CD14-positive monocyte (primary cell): ENCODE results near the gene NTNG1. TPM values are rescaled to one million over a fixed set of nuclear protein-coding genes. Genes with fewer than 3 reads are reported as not detected.

Experiments
- DNase-seq, 3 donors: peaks; one replicate each; pipeline ENCODE4 v3.0.0-alpha.2; 2011 to 2022
- H2AFZ ChIP-seq: 2 replicates; pipeline ENCODE4 v1.6.0; 2012; ENCODE audit warnings: mild to moderate bottlenecking, low read depth, low read length, inconsistent platforms; ENCODE audit not compliant: insufficient read depth, poor library complexity, severe bottlenecking
- H3K27ac ChIP-seq, 2 donors: 1 replicate in 1 of 2; 2 replicates in 1 of 2; pipeline ENCODE4 v1.5.1; 2012 to 2013; ENCODE audit warnings: low read length in 2 of 2, control low read depth in 1 of 2, inconsistent platforms in 1 of 2, low read depth in 1 of 2, mild to moderate bottlenecking in 1 of 2
- H3K27me3 ChIP-seq, 2 donors: one replicate each; pipeline versions ENCODE4 v1.6.0 to v1.6.1; 2011 to 2013; ENCODE audit warnings: low read length in 2 of 2; ENCODE audit not compliant: control insufficient read depth in 2 of 2, insufficient read depth in 2 of 2
- H3K36me3 ChIP-seq, 2 donors: replicated peaks in 1 of 2; 1 replicate in 1 of 2; 2 replicates in 1 of 2; pipeline versions ENCODE4 v1.5.1 to v1.6.1; 2012 to 2013; ENCODE audit warnings: low read length in 2 of 2, control low read depth in 1 of 2, inconsistent platforms in 1 of 2, mild to moderate bottlenecking in 1 of 2; ENCODE audit not compliant: insufficient read depth in 2 of 2, control insufficient read depth in 1 of 2
- H3K4me1 ChIP-seq, 2 donors: 1 replicate in 1 of 2; 2 replicates in 1 of 2; pipeline versions ENCODE4 v1.5.1 to v1.6.1; 2012 to 2013; ENCODE audit warnings: low read length in 2 of 2, control low read depth in 1 of 2, inconsistent platforms in 1 of 2, mild to moderate bottlenecking in 1 of 2, moderate library complexity in 1 of 2; ENCODE audit not compliant: insufficient read depth in 2 of 2, control insufficient read depth in 1 of 2
- H3K4me2 ChIP-seq: replicated peaks from 2 replicates; pipeline ENCODE3; 2012; ENCODE audit warnings: low read length, moderate library complexity, mild to moderate bottlenecking; ENCODE audit not compliant: poor library complexity, severe bottlenecking; ENCODE audit errors: extremely low read depth
- H3K4me3 ChIP-seq, 3 experiments: fragments of 200-600 bp in 1 of 3; sonication (generic) in 1 of 3; replicated peaks in 1 of 3; 1 replicate in 2 of 3; 2 replicates in 1 of 3; pipeline ENCODE4 v1.5.1; 2011 to 2013; ENCODE audit warnings: low read length in 3 of 3, mild to moderate bottlenecking in 3 of 3, control low read depth in 2 of 3, low read depth in 2 of 3, inconsistent platforms in 1 of 3, moderate library complexity in 1 of 3
- H3K79me2 ChIP-seq: 2 replicates; pipeline ENCODE4 v1.6.0; 2012; ENCODE audit warnings: mild to moderate bottlenecking, control low read depth, inconsistent platforms, low read length, moderate library complexity; ENCODE audit not compliant: insufficient read depth
- H3K9ac ChIP-seq: 2 replicates; pipeline ENCODE4 v1.6.0; 2017; ENCODE audit warnings: low read length, mild to moderate bottlenecking; ENCODE audit not compliant: insufficient read depth, poor library complexity, severe bottlenecking
- H3K9me3 ChIP-seq, 2 donors: replicated peaks in 1 of 2; 1 replicate in 1 of 2; 2 replicates in 1 of 2; pipeline versions ENCODE4 v1.5.1 to v1.6.1; 2012 to 2013; ENCODE audit warnings: low read length in 2 of 2, control low read depth in 1 of 2; ENCODE audit not compliant: control insufficient read depth in 1 of 2, insufficient read depth in 1 of 2
- H4K20me1 ChIP-seq: 2 replicates; pipeline ENCODE4 v1.6.0; 2012; ENCODE audit warnings: mild to moderate bottlenecking, low read length, control low read depth, moderate library complexity; ENCODE audit not compliant: insufficient read depth
- H3K27ac Mint-ChIP-seq, 7 donors: one replicate each; pipeline ENCODE4 v1.8.0; 2020; ENCODE audit warnings: mild to moderate bottlenecking in 7 of 7, mixed read lengths in 7 of 7, moderate library complexity in 6 of 7, inconsistent platforms in 2 of 7
- H3K27me3 Mint-ChIP-seq, 3 donors: one replicate each; pipeline ENCODE4 v1.8.0; 2021 to 2022; ENCODE audit warnings: low read depth in 3 of 3, mild to moderate bottlenecking in 3 of 3, mixed read lengths in 3 of 3, moderate library complexity in 3 of 3, inconsistent platforms in 1 of 3
- H3K36me3 Mint-ChIP-seq, 2 donors: one replicate each; pipeline ENCODE4 v1.8.0; 2020; ENCODE audit warnings: mixed read lengths in 2 of 2, inconsistent platforms in 1 of 2, mild to moderate bottlenecking in 1 of 2
- H3K4me1 Mint-ChIP-seq: one replicate; pipeline ENCODE4 v1.8.0; 2020; ENCODE audit warnings: mild to moderate bottlenecking, mixed read lengths
- H3K4me3 Mint-ChIP-seq, 2 donors: one replicate each; pipeline ENCODE4 v1.8.0; 2020; ENCODE audit warnings: mild to moderate bottlenecking in 2 of 2, mixed read lengths in 2 of 2, moderate library complexity in 1 of 2
- H3K9me3 Mint-ChIP-seq, 7 donors: one replicate each; pipeline ENCODE4 v1.8.0; 2020 to 2022; ENCODE audit warnings: mixed read lengths in 7 of 7, mild to moderate bottlenecking in 6 of 7, moderate library complexity in 6 of 7, inconsistent platforms in 2 of 7
- WGBS: methylation state at CpG from one replicate; pipeline ENCODE4 v1.1.5; 2013; ENCODE audit warnings: missing lambda C conversion rate; ENCODE audit not compliant: insufficient coverage; 5-methylcytosine and 5-hydroxymethylcytosine counted together
- intact Hi-C, 2 donors: fragments of 100-400 bp; cut with micrococcal nuclease; formaldehyde crosslinking; loops; one replicate each; pipeline versions ENCODE4 v1.15.0 to v1.15.1; 2023
- polyA plus RNA-seq, 3 donors: library from polyadenylated mRNA; depleted of rRNA in 1 of 3; unstranded in 2 of 3; stranded (reverse) in 1 of 3; fragments of 300-500 nt in 2 of 3; fragments of >200 nt in 1 of 3; fragmentation: Illumina TruSeq in 2 of 3; gene quantifications; 1 replicate in 2 of 3; 2 replicates in 1 of 3; pipeline ENCODE4 v1.2.3, GENCODE V29; 2012 to 2021
- TF ChIP-seq, protein P1 (sequence below): fragments of 200-600 bp; IDR thresholded peaks from one replicate; pipeline ENCODE4 v1.8.0; 2022; ENCODE audit warnings: antibody characterized with exemption, mild to moderate bottlenecking

NTNG1 gene
- polyA plus RNA-seq, 3 donors = not detected

DNA sequence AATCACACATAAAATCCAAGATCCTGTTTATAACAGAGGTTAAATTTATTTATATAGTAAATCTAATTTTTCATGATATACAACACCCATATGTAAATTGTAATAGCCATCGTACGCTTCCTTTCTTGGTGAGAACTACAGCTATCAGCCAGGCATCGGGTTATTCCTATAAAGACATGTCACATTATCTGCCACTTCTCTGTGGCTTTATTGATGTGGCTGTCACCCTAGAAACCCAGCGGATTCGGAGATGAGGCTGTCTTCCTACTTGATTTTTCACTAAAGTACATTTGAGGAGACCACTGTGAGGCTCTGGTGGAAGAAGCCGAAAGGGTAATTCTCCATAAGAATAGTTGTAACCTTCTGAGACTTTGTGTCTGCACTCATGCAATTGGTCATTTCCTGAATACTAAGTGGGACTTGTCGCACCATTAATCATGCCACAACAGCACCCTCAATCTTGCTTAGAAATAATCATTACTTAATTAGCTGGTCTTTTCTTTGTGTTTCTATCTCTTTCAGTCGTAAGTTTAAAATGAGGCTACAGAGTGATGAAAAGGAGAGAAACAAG lies 106.0 kb downstream of the NTNG1 start:
- Histone ChIP-seq H3K27ac (no peak overlapping the region), H3K4me2 (no peak overlapping the region), H3K79me2 (no peaks in the 10 kb centered on the region), H3K9ac (no peak overlapping the region), H4K20me1 (no peaks in the 10 kb centered on the region), H3K9me3 (no peaks in the 10 kb centered on the region), H3K4me1 (no peaks in the 10 kb centered on the region), H3K27me3 (no peaks in the 10 kb centered on the region), H3K4me3 (no peak overlapping the region), H3K36me3 (no peaks in the 10 kb centered on the region), H2AFZ (no peak overlapping the region)
- no peak overlapping the region for H3K27ac Mint-ChIP-seq
- H3K36me3 Mint-ChIP-seq = no peaks in the 10 kb centered on the region
- H3K27me3 Mint-ChIP-seq = peaks cover 0 to 1% (median 0%) of the 10 kb centered on the region in 3 donors
- no peak for DNase-seq
- TF ChIP-seq, protein P1, sequence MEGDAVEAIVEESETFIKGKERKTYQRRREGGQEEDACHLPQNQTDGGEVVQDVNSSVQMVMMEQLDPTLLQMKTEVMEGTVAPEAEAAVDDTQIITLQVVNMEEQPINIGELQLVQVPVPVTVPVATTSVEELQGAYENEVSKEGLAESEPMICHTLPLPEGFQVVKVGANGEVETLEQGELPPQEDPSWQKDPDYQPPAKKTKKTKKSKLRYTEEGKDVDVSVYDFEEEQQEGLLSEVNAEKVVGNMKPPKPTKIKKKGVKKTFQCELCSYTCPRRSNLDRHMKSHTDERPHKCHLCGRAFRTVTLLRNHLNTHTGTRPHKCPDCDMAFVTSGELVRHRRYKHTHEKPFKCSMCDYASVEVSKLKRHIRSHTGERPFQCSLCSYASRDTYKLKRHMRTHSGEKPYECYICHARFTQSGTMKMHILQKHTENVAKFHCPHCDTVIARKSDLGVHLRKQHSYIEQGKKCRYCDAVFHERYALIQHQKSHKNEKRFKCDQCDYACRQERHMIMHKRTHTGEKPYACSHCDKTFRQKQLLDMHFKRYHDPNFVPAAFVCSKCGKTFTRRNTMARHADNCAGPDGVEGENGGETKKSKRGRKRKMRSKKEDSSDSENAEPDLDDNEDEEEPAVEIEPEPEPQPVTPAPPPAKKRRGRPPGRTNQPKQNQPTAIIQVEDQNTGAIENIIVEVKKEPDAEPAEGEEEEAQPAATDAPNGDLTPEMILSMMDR = no peak
- intact Hi-C loops = no loop called here
- H3K4me1 Mint-ChIP-seq = no peaks in the 10 kb centered on the region
- no peak overlapping the region for H3K4me3 Mint-ChIP-seq
- WGBS = 100% methylated on average over 1 of the region's 8 CpGs
- H3K9me3 Mint-ChIP-seq = peaks cover 0 to 3% (median 0%) of the 10 kb centered on the region in 7 donors

DNA sequence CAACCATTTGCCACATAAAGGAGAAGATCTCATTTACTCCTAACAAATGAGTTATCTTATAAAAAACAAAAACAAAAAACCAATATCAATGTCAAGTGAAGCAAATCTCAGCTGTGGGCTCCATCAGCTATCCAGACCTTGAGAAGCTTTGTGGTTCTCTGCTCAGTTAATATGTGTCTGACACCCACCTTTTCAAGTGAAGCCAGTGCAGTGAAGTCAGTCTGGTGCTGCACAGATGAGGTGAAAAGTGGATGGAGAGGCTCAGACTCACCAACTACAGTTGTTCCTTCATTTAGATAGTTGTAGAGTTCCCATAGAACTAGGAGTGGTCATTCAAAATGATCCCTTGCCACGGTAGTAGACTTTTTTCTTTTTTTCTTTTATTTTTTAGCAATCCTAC lies 106.8 kb downstream of the NTNG1 start:
- Mint-ChIP-seq H3K9me3 (peaks cover 0 to 3% (median 0%) of the 10 kb centered on the region in 7 donors), H3K36me3 (no peaks in the 10 kb centered on the region), H3K27ac (no peak overlapping the region), H3K4me1 (no peaks in the 10 kb centered on the region), H3K4me3 (no peak overlapping the region), H3K27me3 (no peaks in the 10 kb centered on the region)
- Histone ChIP-seq H3K27me3 (no peaks in the 10 kb centered on the region), H3K4me2 (no peak overlapping the region), H3K36me3 (no peaks in the 10 kb centered on the region), H3K9ac (no peak overlapping the region), H3K79me2 (no peaks in the 10 kb centered on the region), H2AFZ (no peak overlapping the region), H3K27ac (no peak overlapping the region), H3K4me3 (no peak overlapping the region), H3K9me3 (no peaks in the 10 kb centered on the region), H4K20me1 (no peaks in the 10 kb centered on the region), H3K4me1 (no peaks in the 10 kb centered on the region)
- WGBS = no CpG with 5 or more reads among the region's 1 CpG
- TF ChIP-seq, protein P1 = no peak
- no peak for DNase-seq
- intact Hi-C loops = no loop called here
